NCI-H524 treated with DMSO at 0.1 percent for 48 hours (cell line): ENCODE measurements around the gene UCHL1.
"Not testable (repeated sequence)": the region's sequence is repeated elsewhere in the genome, so short reads cannot be mapped to it uniquely, and the experiment has no call there.

Experiments
- DNase-seq: peaks from one replicate; lab custom pipeline; 2025; lab: John Stamatoyannopoulos, UW

The UCHL1 gene

GRCh38 chr4:41290479-41290878 lies 33.8 kb downstream of the UCHL1 start:
- no peak for DNase-seq

DNA sequence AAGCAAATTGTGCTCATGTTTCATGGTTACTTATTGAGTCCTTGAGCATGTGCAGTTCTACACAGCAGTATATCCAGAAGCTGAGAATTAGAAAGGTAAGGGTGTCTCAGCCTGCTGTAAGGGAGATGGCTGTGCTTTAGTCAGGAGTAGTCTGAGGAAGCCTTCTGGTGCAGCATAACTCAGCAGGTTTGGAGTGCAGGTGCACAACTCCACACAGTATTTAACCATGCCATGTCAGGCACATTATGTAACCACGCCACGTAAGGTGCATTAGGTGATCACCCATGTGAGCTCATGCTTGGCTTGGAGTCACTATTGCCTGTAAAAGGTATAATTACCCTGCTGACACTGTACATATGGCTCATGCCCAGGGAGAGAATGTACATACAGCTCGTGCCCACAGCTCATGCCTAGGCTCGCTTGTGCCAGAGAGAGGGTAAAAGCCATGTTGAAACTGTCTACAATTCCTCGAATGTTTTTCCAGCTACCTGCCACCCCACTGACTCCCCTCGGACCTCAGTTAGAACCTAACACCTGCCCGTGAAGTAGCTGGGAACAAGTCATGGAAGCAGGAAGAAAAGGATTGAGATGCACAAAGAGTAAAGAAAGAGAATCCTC lies 37.8 kb downstream of the UCHL1 start:
- DNase-seq = no peak

DNA sequence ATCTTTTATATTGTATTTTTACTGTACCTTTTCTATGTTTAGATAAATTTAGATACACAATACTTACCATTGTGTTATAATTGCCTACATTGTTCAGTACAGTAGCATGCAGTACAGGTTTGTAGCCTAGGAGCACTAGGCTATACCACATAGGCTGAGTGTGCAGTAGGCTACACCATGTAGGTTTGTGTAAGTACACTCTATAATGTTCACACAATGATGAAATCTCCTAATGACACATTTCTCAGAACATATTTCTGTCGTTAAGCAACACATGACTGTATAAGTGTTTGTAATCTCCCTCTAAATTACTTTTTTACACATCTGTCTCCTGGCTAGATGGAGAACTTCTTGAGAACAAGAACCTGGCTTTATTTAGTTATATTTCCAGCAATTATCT lies 40.3 kb downstream of the UCHL1 start:
- DNase-seq = no peak

DNA sequence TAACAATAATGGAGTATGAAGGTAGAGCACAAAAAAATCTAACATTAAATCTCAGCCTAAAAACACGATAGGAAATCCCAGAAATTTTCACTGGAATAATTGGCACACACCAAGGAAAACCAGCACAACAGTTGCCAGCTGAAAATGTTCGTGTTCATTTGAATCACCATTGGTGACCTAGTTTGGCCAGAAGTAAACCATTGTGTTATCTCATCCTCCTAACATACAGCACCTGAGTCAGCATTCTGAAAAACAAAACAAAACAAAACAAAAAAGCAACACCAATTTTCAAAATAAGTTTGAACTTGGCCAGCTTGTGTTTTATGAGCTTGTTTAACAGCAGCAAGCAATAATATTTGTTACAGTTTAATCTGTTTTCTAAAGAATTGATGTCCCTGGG lies 41.1 kb downstream of the UCHL1 start:
- DNase-seq = no peak

DNA sequence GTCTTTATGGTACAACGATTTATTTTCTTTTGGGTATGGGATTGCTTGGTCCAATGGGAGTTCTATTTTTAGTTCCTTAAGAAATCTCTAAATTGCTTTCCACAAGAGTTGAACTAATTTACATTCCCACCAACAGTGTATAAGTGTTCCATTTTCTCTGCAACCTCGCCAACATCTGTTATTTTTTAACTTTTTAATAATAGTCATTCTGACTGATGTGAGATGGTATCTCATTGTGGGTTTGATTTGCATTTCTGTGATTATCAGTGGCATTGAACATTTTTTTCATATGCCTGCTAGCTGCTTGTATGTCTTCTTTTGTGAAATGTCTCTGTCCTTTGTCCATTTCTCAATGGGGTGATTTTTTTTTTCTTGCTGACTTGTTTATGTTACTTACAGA lies 42.8 kb downstream of the UCHL1 start:
- DNase-seq = no peak

DNA sequence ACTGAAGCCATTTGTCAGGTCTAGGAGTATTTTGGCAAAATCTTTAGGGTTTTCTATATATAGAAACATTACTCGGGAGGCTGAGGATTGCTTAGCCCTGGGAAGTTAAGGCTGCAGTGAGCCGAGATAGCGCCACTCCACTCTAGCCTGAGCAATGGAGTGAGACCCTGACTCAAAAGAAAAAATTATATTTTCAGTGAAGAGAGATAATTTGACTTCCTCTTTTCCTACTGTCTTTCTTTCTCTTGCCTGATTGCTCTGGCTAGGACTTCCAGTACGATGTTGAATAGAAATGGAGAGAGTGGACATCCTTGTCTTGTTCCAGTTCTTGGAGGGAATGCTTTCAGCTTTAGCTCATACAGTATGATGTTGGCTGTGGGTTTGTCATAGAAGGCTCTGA lies 44.4 kb downstream of the UCHL1 start:
- no peak for DNase-seq

DNA sequence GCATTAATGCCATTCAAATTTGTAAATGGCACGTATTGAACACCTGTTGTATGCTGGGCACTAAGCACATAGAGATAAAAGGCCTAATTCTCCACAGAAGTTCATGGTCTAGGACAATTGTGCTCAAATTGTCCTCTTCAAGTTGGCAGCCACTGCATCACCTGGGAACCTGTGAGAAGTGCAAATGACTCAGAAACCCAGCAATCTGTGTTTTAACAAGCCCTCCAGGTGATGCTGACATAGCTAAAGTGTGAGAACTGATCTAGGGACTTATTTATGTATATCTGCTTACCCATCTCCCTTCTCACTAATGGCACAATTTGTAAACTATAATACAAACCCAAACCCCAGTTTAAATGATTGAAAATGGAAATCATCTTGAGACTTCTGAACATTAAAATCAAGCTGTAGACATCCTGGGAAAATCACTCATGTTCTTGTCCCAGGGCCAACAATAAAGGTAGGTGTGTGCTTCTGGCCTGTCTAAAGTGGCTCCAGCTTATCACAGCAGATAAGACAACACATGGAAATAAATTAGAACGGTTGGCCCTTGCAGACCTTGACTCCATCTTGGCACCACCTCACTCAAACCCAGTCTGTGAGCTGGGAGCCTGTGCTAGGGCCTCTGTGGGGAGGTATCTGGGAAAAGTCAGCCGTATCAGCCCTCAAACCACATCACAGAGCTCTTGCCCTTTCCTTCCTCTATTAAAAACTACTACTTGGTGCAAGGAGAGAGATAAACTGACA lies 46.8 kb downstream of the UCHL1 start:
- DNase-seq = no peak

DNA sequence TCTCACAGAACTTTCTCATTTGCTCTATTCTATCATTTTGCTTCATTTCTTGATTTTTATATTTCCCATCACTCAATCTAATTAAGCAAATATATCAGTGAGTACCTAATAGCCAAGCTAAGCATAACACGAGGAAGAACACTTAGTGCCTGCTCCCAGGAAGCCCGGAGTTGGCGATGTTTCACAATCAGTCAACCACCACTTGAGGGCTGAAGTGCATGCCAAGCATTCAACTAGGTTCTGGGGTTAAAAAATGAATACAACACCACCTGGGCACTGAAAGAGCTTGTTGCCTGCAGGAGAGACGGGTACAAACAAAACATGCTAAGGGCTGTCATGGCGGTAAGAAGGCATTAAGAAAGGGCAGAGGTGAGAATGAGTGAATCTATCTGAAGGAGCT lies 47.5 kb downstream of the UCHL1 start:
- no peak for DNase-seq

DNA sequence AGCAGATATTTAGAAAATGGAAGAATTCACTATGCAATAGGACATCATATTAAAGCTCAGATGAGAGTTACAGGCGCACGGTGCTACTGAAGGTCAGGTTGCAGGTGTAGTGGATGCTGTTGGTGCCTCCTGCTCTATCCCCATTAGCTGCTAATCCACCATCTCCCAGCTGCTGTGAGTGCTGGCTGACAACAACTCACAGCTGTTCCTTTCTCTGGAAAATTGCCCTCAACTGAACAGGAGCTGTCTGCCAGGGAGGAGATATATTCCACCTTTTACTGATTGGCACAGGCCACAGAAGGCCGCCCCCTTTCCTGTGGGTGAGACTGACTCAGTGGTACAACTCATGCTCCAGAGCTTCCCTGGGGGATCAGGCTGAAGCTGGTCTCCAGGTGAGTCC lies 48.7 kb downstream of the UCHL1 start:
- DNase-seq = peak; percentile 89

- no peak for DNase-seq
Measured at GRCh38 chr4:41307638-41308037, 50.9 kb downstream of the UCHL1 start.

DNA sequence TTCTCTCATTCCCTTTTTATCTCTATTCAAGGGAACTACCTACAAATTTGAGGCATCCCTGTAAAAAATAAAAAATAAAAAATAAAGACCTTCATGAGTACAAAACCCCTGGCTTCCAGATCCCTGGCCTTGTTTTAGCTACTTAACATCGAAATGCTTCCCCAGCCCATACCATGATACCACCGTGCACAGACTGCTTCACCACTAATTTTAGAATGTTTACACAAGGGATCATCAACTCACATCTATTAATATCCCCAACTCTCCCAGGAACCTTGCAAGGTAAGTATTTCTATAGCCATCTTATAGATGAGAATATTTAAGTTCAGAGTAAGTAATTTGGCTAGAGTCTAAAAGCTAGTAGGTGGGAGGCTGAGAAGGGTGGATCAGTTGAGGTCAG lies 51.7 kb downstream of the UCHL1 start:
- no peak for DNase-seq

GRCh38 chr4:41315426-41315825 lies 58.7 kb downstream of the UCHL1 start:
- not testable (repeated sequence) for DNase-seq

- DNase-seq = no peak
Measured at GRCh38 chr4:41315862-41316261, 59.1 kb downstream of the UCHL1 start.
